Endothelial cell of umbilical vein (primary cell): ENCODE data around the gene LZIC. TPM values are rescaled to one million over a fixed set of nuclear protein-coding genes. Genes with fewer than 3 reads are reported as not detected.

ENCODE experiments used
- BruUV-seq: library from RNA; stranded (reverse); fragments of 400-500 nt; replicated peaks from 2 replicates; lab custom pipeline; 2021; lab: Mats Ljungman, UMichigan
- CTCF ChIA-PET: fragments of 300-600, 350-600 bp; sonication (Branson Sonifier 250); formaldehyde crosslinking; loops from one replicate; lab custom pipeline; 2021; ENCODE audit warnings: antibody characterized with exemption, inconsistent platforms; lab: Charles Lee
- POLR2A ChIA-PET: fragments of 300-600, 350-600 bp; sonication (Branson Sonifier 250); formaldehyde crosslinking; loops from one replicate; lab custom pipeline; 2021; ENCODE audit warnings: antibody characterized with exemption, inconsistent platforms; lab: Charles Lee
- DNase-seq: peaks from one replicate; pipeline ENCODE4 v3.0.0-alpha.2; 2011; ENCODE audit warnings: low read depth, low spot score
- FAIRE-seq: peaks from 2 replicates; lab custom pipeline; 2011; peaks lifted over from hg19 to GRCh38; lab: Jason Lieb, UNC
- H2AFZ ChIP-seq: 2 replicates; pipeline ENCODE4 v1.6.0; 2012; ENCODE audit warnings: low read depth, low read length, control low read depth, inconsistent platforms
- H3K27ac ChIP-seq: 2 replicates; pipeline ENCODE4 v1.5.1; 2011; ENCODE audit warnings: low read depth, mild to moderate bottlenecking, control low read depth, low read length, moderate library complexity; ENCODE audit not compliant: insufficient read depth
- H3K27me3 ChIP-seq, 2 experiments: 2 replicates each; pipeline versions ENCODE4 v1.6.0 to v1.6.1; 2011; ENCODE audit warnings: low read length in 2 of 2, mixed read lengths in 1 of 2; ENCODE audit not compliant: control insufficient read depth in 2 of 2, insufficient read depth in 2 of 2
- H3K36me3 ChIP-seq, 2 experiments: 2 replicates in 1 of 2; 3 replicates in 1 of 2; pipeline ENCODE4 v1.5.1; 2011; ENCODE audit warnings: low read length in 2 of 2, mild to moderate bottlenecking in 1 of 2, moderate library complexity in 1 of 2; ENCODE audit not compliant: control insufficient read depth in 2 of 2, insufficient read depth in 2 of 2; ENCODE audit errors: extremely low read depth in 1 of 2
- H3K4me1 ChIP-seq: 3 replicates; pipeline ENCODE4 v1.5.1; 2011; ENCODE audit warnings: mild to moderate bottlenecking, low read length; ENCODE audit not compliant: control insufficient read depth, insufficient read depth; ENCODE audit errors: extremely low read depth
- H3K4me2 ChIP-seq: 2 replicates; pipeline ENCODE4 v1.6.1; 2011; ENCODE audit warnings: low read length, control low read depth, mixed read lengths; ENCODE audit not compliant: insufficient read depth
- H3K4me3 ChIP-seq, 3 experiments: fragments of 200-600 bp in 1 of 3; sonication (generic), shearing (Covaris generic) in 1 of 3; replicated peaks in 1 of 3; 2 replicates each; pipeline ENCODE4 v1.5.1; 2011 to 2016; ENCODE audit warnings: control low read depth in 3 of 3, low read length in 3 of 3, mild to moderate bottlenecking in 2 of 3, inconsistent platforms in 1 of 3, low read depth in 1 of 3, moderate library complexity in 1 of 3; ENCODE audit not compliant: insufficient read depth in 1 of 3
- H3K79me2 ChIP-seq: 2 replicates; pipeline ENCODE4 v1.6.0; 2012; ENCODE audit warnings: low read length, inconsistent platforms; ENCODE audit not compliant: control insufficient read depth, insufficient read depth
- H3K9ac ChIP-seq: replicated peaks from 2 replicates; pipeline ENCODE3; 2011; ENCODE audit warnings: low read length, control low read depth; ENCODE audit not compliant: insufficient read depth; ENCODE audit errors: extremely low read depth
- H3K9me1 ChIP-seq: replicated peaks from 3 replicates; pipeline ENCODE4 v1.6.0; 2011; ENCODE audit warnings: mild to moderate bottlenecking, low read length; ENCODE audit not compliant: control insufficient read depth, insufficient read depth; ENCODE audit errors: extremely low read depth
- H3K9me3 ChIP-seq: replicated peaks from 2 replicates; pipeline ENCODE4 v1.5.1; 2012; ENCODE audit warnings: low read length, inconsistent platforms; ENCODE audit not compliant: control insufficient read depth, insufficient read depth
- H4K20me1 ChIP-seq: replicated peaks from 2 replicates; pipeline ENCODE3; 2011; ENCODE audit warnings: mild to moderate bottlenecking, low read length; ENCODE audit not compliant: control insufficient read depth, insufficient read depth; ENCODE audit errors: extremely low read depth
- CTCF ChIP-seq, 2 donors: IDR thresholded peaks; 1 replicate in 1 of 2; 2 replicates in 1 of 2; pipeline ENCODE4 v1.5.1; 2011; ENCODE audit warnings: low read length in 2 of 2, mild to moderate bottlenecking in 2 of 2, moderate library complexity in 2 of 2, control low read depth in 1 of 2, inconsistent platforms in 1 of 2, low read depth in 1 of 2; ENCODE audit not compliant: insufficient read depth in 1 of 2; ENCODE audit errors: extremely low read depth in 1 of 2
- EZH2 ChIP-seq: IDR thresholded peaks from 2 replicates; pipeline ENCODE4 v1.6.1; 2012; ENCODE audit warnings: borderline replicate concordance, low read depth, mild to moderate bottlenecking, moderate library complexity, low read length, inconsistent platforms; ENCODE audit not compliant: severe bottlenecking
- FOS ChIP-seq: IDR thresholded peaks from 2 replicates; pipeline ENCODE4 v1.6.1; 2011; ENCODE audit warnings: mild to moderate bottlenecking, low read length, moderate library complexity, borderline replicate concordance; ENCODE audit not compliant: insufficient read depth
- GATA2 ChIP-seq: IDR thresholded peaks from 2 replicates; pipeline ENCODE4 v1.7.0; 2011; ENCODE audit warnings: low read depth, mild to moderate bottlenecking, moderate library complexity, mixed read lengths, low read length; ENCODE audit not compliant: insufficient read length, insufficient read depth
- JUN ChIP-seq: IDR thresholded peaks from 2 replicates; pipeline ENCODE4 v1.6.1; 2011; ENCODE audit warnings: borderline replicate concordance, low read depth; ENCODE audit not compliant: insufficient read length, insufficient read depth
- MYC ChIP-seq: IDR thresholded peaks from one replicate; pipeline ENCODE4 v1.6.1; 2011; ENCODE audit warnings: mild to moderate bottlenecking, low read depth, low read length
- POLR2A ChIP-seq: IDR thresholded peaks from 2 replicates; pipeline ENCODE4 v1.6.1; 2012; ENCODE audit warnings: low read depth, mild to moderate bottlenecking, control low read depth, low read length
- POLR2AphosphoS5 ChIP-seq: IDR thresholded peaks from 2 replicates; pipeline ENCODE4 v1.6.1; 2012; ENCODE audit warnings: low read depth, mild to moderate bottlenecking, control low read depth, low read length, moderate library complexity; ENCODE audit not compliant: insufficient read depth
- dilution Hi-C: fragments of 300-500 bp; cut with MboI; formaldehyde crosslinking; loops from one replicate; pipeline ENCODE4 v1.15.0; 2019; ENCODE audit warnings: low sequenced_read_pairs; ENCODE audit not compliant: extremely low pct_ligation_motif_present
- intact Hi-C: fragments of 100-400 bp; cut with micrococcal nuclease; formaldehyde crosslinking; loops from one replicate; pipeline ENCODE4 v1.10.0; 2022
- polyA plus RNA-seq, 4 experiments: library from polyadenylated mRNA; depleted of rRNA in 3 of 4; stranded (reverse) in 3 of 4; unstranded in 1 of 4; fragments of >200 nt; gene quantifications; 2 replicates each; pipeline versions ENCODE4 v1.2.1 to v1.2.3, GENCODE V29; 2011 to 2012; ENCODE audit warnings: missing spikeins in 1 of 4
- total RNA-seq: library from RNA; stranded (reverse); gene quantifications from 2 replicates; pipeline ENCODE4 v1.2.3, GENCODE V29; 2021
- TF ChIP-seq, protein P1 (sequence below): IDR thresholded peaks from 2 replicates; pipeline ENCODE4 v1.6.1; 2011; ENCODE audit not compliant: insufficient read depth, insufficient read length

Gene LZIC
- total and polyA plus RNA-seq, 2 donors (not counting 3 experiments of a cell fraction or from before 2014, with no cell fraction given): 3.7 to 23.4 TPM

DNA sequence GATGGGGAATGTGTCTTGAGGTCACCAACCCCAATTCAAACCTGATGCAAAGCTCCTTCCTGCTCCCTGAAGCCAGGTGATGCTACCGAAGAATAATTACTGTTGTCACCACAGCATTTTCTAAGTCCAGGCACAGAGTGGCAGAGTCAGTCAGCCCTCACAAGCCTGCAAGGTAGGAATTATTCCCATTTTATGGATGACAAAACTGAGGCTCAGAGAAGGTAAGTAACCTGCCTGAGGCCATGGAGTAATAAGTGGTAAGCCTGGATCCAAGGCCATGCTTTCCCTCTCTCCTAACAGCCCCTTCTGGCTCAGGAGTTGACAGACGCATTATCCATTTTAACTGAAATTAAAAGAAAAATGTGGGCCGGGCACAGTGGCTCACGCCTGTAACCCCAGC lies 56.1 kb downstream of the LZIC start:
- no peak overlapping the region for H3K4me3 ChIP-seq
- DNase-seq: no peak
- FAIRE-seq: no peak
- no peaks in the 10 kb centered on the region for H4K20me1 ChIP-seq
- H3K4me1 ChIP-seq: peaks cover 23% of the 10 kb centered on the region
- no peaks in the 10 kb centered on the region for H3K79me2 ChIP-seq
- no peaks in the 10 kb centered on the region for H3K27me3 ChIP-seq
- dilution Hi-C loops (no loop called here), intact Hi-C loops (no loop called here)
- no peak for TF ChIP-seq JUN
- TF ChIP-seq MYC: no peak
- TF ChIP-seq POLR2A: no peak
- TF ChIP-seq EZH2: no peak
- no peak for TF ChIP-seq FOS
- TF ChIP-seq, protein P1, sequence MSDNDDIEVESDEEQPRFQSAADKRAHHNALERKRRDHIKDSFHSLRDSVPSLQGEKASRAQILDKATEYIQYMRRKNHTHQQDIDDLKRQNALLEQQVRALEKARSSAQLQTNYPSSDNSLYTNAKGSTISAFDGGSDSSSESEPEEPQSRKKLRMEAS: no peak
- TF ChIP-seq POLR2AphosphoS5: no peak
- no peak for TF ChIP-seq GATA2
- TF ChIP-seq CTCF (IDR thresholded peaks at IDR 0.05; ENCODE audit: extremely low read depth in 1 of 2, insufficient read depth in 1 of 2, low read depth in 1 of 2, low read length in 2 of 2): no peak
- H3K9ac ChIP-seq: no peak overlapping the region
- H3K4me2 ChIP-seq: no peak overlapping the region
- H3K36me3 ChIP-seq: peaks cover 0 to 2% of the 10 kb centered on the region in 2 experiments
- no TSS peak for BruUV-seq
- ChIA-PET CTCF (interaction anchor here (0.9 kb wide), 1 partner anchor 64 kb away, joined by 3 read pairs; no protein-coding TSS in a partner anchor), POLR2A (no interaction called here)
- no peaks in the 10 kb centered on the region for H3K9me1 ChIP-seq
- no peak overlapping the region for H2AFZ ChIP-seq
- no peak overlapping the region for H3K27ac ChIP-seq
- no peaks in the 10 kb centered on the region for H3K9me3 ChIP-seq
